Progenitor cell of endocrine pancreas (in vitro differentiated cells): ENCODE results near the gene CABP1. TPM values are rescaled to one million over a fixed set of nuclear protein-coding genes. Genes with fewer than 3 reads are reported as not detected.

Source experiments
- DNase-seq: peaks from one replicate; pipeline ENCODE4 v3.0.0; 2021; ENCODE audit warnings: low spot score; ENCODE audit not compliant: unreplicated experiment
- H3K27ac Mint-ChIP-seq: 2 replicates; pipeline ENCODE4 v1.8.0; 2021; ENCODE audit warnings: mild to moderate bottlenecking, moderate library complexity, mixed read lengths
- H3K27me3 Mint-ChIP-seq: 2 replicates; pipeline ENCODE4 v1.8.0; 2021; ENCODE audit warnings: mixed read lengths
- H3K36me3 Mint-ChIP-seq: 2 replicates; pipeline ENCODE4 v1.8.0; 2022; ENCODE audit warnings: mixed read lengths; ENCODE audit not compliant: insufficient read depth
- H3K4me1 Mint-ChIP-seq: 2 replicates; pipeline ENCODE4 v1.8.0; 2021; ENCODE audit warnings: low read depth, mixed read lengths
- H3K4me3 Mint-ChIP-seq: 2 replicates; pipeline ENCODE4 v1.8.0; 2021; ENCODE audit warnings: low read depth, mild to moderate bottlenecking, moderate library complexity, mixed read lengths
- H3K9me3 Mint-ChIP-seq: 2 replicates; pipeline ENCODE4 v1.8.0; 2021; ENCODE audit warnings: low read depth, mixed read lengths
- total RNA-seq: library from RNA; stranded (reverse); gene quantifications from 2 replicates; pipeline ENCODE4 v1.2.1, GENCODE V29; 2021
- TF ChIP-seq, protein P1 (sequence below): fragments of 200-600 bp; sonication (generic); IDR thresholded peaks from one replicate; pipeline ENCODE4 v1.5.0; 2021; ENCODE audit warnings: antibody characterized with exemption, mild to moderate bottlenecking; ENCODE audit not compliant: unreplicated experiment

CABP1 gene
- total RNA-seq, 1 donor from 2014 or later, result 0.19 TPM

DNA sequence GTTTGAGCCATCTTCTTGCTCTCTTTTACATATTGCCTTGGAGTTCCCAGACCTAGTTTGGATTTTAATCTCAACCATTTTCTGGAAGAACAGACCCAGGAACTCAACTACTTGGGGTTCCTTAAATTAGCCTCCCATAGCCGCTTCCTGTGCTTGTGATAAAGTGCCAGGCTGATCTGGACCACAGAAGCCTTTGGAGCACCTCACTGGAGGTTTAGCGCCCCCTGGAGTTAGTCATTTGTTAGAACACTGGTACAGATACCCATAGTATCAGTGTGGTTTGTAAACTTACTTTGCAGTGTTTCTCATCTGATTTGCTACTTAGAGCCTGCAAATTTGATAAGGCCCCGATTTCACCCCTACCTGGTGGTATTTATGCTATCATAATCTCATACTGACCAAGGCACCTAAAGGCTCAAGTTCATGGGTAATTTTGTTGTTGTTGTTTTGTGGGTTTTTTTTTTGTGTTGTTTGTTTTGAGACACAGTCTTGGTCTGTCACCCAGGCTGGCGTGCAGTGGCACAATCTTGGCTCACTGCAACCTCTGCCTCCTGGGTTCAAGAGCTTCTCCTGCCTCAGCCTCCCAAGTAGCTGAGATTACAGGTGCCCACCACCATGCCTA is 73.5 kb downstream of the CABP1 start:
- no peaks in the 10 kb centered on the region for H3K9me3 Mint-ChIP-seq
- H3K27ac Mint-ChIP-seq, result no peak overlapping the region
- TF ChIP-seq, protein P1, sequence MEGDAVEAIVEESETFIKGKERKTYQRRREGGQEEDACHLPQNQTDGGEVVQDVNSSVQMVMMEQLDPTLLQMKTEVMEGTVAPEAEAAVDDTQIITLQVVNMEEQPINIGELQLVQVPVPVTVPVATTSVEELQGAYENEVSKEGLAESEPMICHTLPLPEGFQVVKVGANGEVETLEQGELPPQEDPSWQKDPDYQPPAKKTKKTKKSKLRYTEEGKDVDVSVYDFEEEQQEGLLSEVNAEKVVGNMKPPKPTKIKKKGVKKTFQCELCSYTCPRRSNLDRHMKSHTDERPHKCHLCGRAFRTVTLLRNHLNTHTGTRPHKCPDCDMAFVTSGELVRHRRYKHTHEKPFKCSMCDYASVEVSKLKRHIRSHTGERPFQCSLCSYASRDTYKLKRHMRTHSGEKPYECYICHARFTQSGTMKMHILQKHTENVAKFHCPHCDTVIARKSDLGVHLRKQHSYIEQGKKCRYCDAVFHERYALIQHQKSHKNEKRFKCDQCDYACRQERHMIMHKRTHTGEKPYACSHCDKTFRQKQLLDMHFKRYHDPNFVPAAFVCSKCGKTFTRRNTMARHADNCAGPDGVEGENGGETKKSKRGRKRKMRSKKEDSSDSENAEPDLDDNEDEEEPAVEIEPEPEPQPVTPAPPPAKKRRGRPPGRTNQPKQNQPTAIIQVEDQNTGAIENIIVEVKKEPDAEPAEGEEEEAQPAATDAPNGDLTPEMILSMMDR, result peak; percentile 84
- H3K4me1 Mint-ChIP-seq, result peaks cover 29% of the 10 kb centered on the region
- H3K36me3 Mint-ChIP-seq, result peaks cover 19% of the 10 kb centered on the region
- peak overlapping the region; percentile 52 for H3K4me3 Mint-ChIP-seq
- H3K27me3 Mint-ChIP-seq, result no peaks in the 10 kb centered on the region
- peak; percentile 56 for DNase-seq

Other genes starting within 250 kb of the CABP1 start
- gene COX6A1, start 202.5 kb upstream of the CABP1 start, total RNA-seq, result 318 and 343 TPM in 2 replicates
- 32.4 and 33.5 TPM in 2 replicates for gene TRIAP1, start 194.2 kb upstream of the CABP1 start, total RNA-seq
- 28.0 and 30.9 TPM in 2 replicates for gene GATC, start 194.2 kb upstream of the CABP1 start, total RNA-seq
- gene SRSF9, start 170.9 kb upstream of the CABP1 start, total RNA-seq, result 282 and 286 TPM in 2 replicates
- gene DYNLL1, start 144.5 kb upstream of the CABP1 start, total RNA-seq, result 356 and 386 TPM in 2 replicates
- 33.3 and 36.2 TPM in 2 replicates for gene COQ5, start 111.5 kb upstream of the CABP1 start, total RNA-seq
- gene RNF10, start 106.3 kb upstream of the CABP1 start, total RNA-seq, result 167 and 171 TPM in 2 replicates
- gene POP5, start 59.2 kb upstream of the CABP1 start, total RNA-seq, result 51.6 and 59.7 TPM in 2 replicates
- 174 and 187 TPM in 2 replicates for gene MLEC, start 46.5 kb downstream of the CABP1 start, total RNA-seq
- 62.5 and 66.6 TPM in 2 replicates for gene UNC119B, start 69.8 kb downstream of the CABP1 start, total RNA-seq
- gene ACADS, start 85.2 kb downstream of the CABP1 start, total RNA-seq, result 11.7 and 11.8 TPM in 2 replicates